ENCODE measurements around the gene RBM24. TPM values are rescaled to one million over a fixed set of nuclear protein-coding genes. Genes with fewer than 3 reads are reported as not detected.

The RBM24 gene
- total and polyA plus RNA-seq, 2 of the 13 experiments (the other 11 are each of a cell fraction or from before 2014, with no cell fraction given): 1.5 to 14.2 TPM

DNA sequence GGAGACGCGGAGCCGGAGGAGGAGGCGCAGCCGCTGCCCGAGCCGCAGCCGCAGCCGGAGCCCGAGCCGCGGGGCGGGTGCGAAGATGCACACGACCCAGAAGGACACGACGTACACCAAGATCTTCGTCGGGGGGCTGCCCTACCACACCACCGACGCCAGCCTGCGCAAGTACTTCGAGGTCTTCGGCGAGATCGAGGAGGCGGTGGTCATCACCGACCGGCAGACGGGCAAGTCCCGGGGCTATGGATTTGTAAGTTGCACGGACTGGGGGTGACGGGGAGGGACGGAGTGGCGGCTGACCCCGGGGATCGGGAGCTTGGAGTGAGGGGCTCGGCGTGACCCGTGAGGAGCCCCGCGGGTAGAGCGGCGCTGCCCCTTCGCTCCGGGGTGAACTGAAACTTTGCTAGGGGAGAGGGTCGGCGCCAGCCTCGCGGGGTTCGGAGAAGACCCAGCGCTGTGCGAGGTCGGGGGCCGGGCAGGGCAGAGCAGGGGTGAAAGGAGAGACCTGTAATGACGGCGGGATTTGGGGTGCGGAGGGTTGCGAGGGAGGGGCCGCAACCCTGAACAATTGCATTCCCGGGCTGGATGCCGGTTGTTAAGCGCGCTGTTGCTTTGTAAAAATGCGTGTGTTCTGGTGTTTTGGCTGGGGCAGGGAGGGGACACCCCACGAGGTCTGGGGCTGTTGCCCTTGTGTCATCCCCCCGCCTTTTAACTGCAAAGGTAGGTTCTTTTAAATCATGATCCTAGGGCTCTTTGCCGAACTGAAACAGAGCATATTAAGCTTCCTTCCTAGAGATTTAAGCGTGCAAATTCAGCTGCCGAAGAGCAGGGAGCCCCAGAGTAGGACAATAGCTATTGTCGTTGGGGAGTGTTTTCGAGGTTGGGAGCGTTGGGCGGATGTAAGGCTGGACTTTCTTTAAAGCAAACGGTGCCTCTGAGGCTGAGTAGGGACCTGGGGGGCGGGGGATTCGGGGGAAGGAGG, 628 bp downstream of the RBM24 start (continued):
- TF ChIP-seq JUNB (CRISPR knock-in tag; IDR thresholded peaks at IDR 0.05; ENCODE audit: borderline replicate concordance) (no peak), ZNF670 (CRISPR knock-in tag; IDR thresholded peaks at IDR 0.05; ENCODE audit: borderline replicate concordance) (0 out of 2 replicates have a peak, but pooled peaks have one; percentile 68), GZF1 (CRISPR knock-in tag; IDR thresholded peaks at IDR 0.05) (peak; percentile 45; the same call in 1 of the 2 replicates), CREB1 (IDR thresholded peaks at IDR 0.05) (no peak), CREB1 (CRISPR knock-in tag; IDR thresholded peaks at IDR 0.05) (no peak), HDAC2 (CRISPR knock-in tag; IDR thresholded peaks at IDR 0.05) (0 out of 2 replicates have a peak, but pooled peaks have one; percentile 7), ZNF781 (CRISPR knock-in tag; IDR thresholded peaks at IDR 0.05; ENCODE audit: borderline replicate concordance, not compliant biosample characterization) (peak; percentile 33), ZNF317 (CRISPR knock-in tag; IDR thresholded peaks at IDR 0.05) (0 out of 2 replicates have a peak, but pooled peaks have one; percentile 31), CENPX (CRISPR knock-in tag; IDR thresholded peaks at IDR 0.05) (no peak), ZNF230 (CRISPR knock-in tag; IDR thresholded peaks at IDR 0.05) (peak; percentile 52; the same call in 1 of the 2 replicates), ZFP1 (CRISPR knock-in tag; IDR thresholded peaks at IDR 0.05) (0 out of 2 replicates have a peak, but pooled peaks have one; percentile 22), ZFP41 (CRISPR knock-in tag; IDR thresholded peaks at IDR 0.05; ENCODE audit: borderline replicate concordance) (no peak), ZBTB7B (CRISPR knock-in tag; IDR thresholded peaks at IDR 0.05) (no peak), ZNF629 (CRISPR knock-in tag; conservative IDR thresholded peaks at IDR 0.05) (peak; percentile 33), ZNF280B (CRISPR knock-in tag; IDR thresholded peaks at IDR 0.05; ENCODE audit: borderline replicate concordance) (peak; percentile 70; the same call in 1 of the 2 replicates), GATAD2A (CRISPR knock-in tag; IDR thresholded peaks at IDR 0.05) (no peak; the same call in 1 of the 2 replicates), SRY (CRISPR knock-in tag; IDR thresholded peaks at IDR 0.05) (0 out of 2 replicates have a peak, but pooled peaks have one; percentile 58), TFDP2 (CRISPR knock-in tag; IDR thresholded peaks at IDR 0.05) (no peak), ZNF776 (CRISPR knock-in tag; IDR thresholded peaks at IDR 0.05) (peak; percentile 84; the same call in 1 of the 2 replicates), ZNF724P (CRISPR knock-in tag; IDR thresholded peaks at IDR 0.05; ENCODE audit: borderline replicate concordance) (0 out of 2 replicates have a peak, but pooled peaks have one; percentile 15)
- TF ChIP-seq, protein P1, sequence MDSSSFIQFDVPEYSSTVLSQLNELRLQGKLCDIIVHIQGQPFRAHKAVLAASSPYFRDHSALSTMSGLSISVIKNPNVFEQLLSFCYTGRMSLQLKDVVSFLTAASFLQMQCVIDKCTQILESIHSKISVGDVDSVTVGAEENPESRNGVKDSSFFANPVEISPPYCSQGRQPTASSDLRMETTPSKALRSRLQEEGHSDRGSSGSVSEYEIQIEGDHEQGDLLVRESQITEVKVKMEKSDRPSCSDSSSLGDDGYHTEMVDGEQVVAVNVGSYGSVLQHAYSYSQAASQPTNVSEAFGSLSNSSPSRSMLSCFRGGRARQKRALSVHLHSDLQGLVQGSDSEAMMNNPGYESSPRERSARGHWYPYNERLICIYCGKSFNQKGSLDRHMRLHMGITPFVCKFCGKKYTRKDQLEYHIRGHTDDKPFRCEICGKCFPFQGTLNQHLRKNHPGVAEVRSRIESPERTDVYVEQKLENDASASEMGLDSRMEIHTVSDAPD (CRISPR knock-in tag; IDR thresholded peaks at IDR 0.05): 0 out of 2 replicates have a peak, but pooled peaks have one; percentile 44
- TF ChIP-seq, protein P2, sequence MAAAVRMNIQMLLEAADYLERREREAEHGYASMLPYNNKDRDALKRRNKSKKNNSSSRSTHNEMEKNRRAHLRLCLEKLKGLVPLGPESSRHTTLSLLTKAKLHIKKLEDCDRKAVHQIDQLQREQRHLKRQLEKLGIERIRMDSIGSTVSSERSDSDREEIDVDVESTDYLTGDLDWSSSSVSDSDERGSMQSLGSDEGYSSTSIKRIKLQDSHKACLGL (CRISPR knock-in tag; IDR thresholded peaks at IDR 0.05): peak; percentile 57; the same call in 1 of the 2 replicates

Data from HepG2 (cell line).